HG02623 (cell line): ENCODE measurements around the gene NKAIN2.
"Not testable (repeated sequence)": the region's sequence is repeated elsewhere in the genome, so short reads cannot be mapped to it uniquely, and the experiment has no call there.

Experiments used
- ATAC-seq: cut with Tn5 transposase; IDR thresholded peaks from one replicate; pipeline ENCODE4 v1.9.1; 2021; ENCODE audit warnings: moderate library complexity; ENCODE audit not compliant: unreplicated experiment

Gene NKAIN2

GRCh38 chr6:124190256-124190655, 386.6 kb downstream of the NKAIN2 start:
- no peak for ATAC-seq

- no peak for ATAC-seq
Observed at GRCh38 chr6:124193132-124193531, 389.5 kb downstream of the NKAIN2 start.

- ATAC-seq: no peak
Observed at GRCh38 chr6:124197148-124197547, 393.5 kb downstream of the NKAIN2 start.

GRCh38 chr6:124199286-124199685, 395.6 kb downstream of the NKAIN2 start:
- ATAC-seq: no peak

- no peak for ATAC-seq
Observed at GRCh38 chr6:124200661-124201060, 397.0 kb downstream of the NKAIN2 start.

GRCh38 chr6:124203101-124203811, 399.6 kb downstream of the NKAIN2 start:
- no peak for ATAC-seq

GRCh38 chr6:124203812-124204167, 400.1 kb downstream of the NKAIN2 start:
- no peak for ATAC-seq

- no peak for ATAC-seq
Observed at GRCh38 chr6:124205921-124206320, 402.3 kb downstream of the NKAIN2 start.

GRCh38 chr6:124223611-124224345, 420.1 kb downstream of the NKAIN2 start:
- ATAC-seq: no peak

GRCh38 chr6:124226396-124226795, 422.7 kb downstream of the NKAIN2 start:
- no peak for ATAC-seq

- no peak for ATAC-seq
Observed at GRCh38 chr6:124233221-124233620, 429.6 kb downstream of the NKAIN2 start.

- ATAC-seq: no peak
Observed at GRCh38 chr6:124234801-124235200, 431.1 kb downstream of the NKAIN2 start.

- no peak for ATAC-seq
Observed at GRCh38 chr6:124237911-124238310, 434.2 kb downstream of the NKAIN2 start.

- not testable (repeated sequence) for ATAC-seq
Observed at GRCh38 chr6:124238408-124238807, 434.7 kb downstream of the NKAIN2 start.

GRCh38 chr6:124254941-124255685, 451.4 kb downstream of the NKAIN2 start:
- ATAC-seq: no peak

GRCh38 chr6:124260337-124260736, 456.7 kb downstream of the NKAIN2 start:
- ATAC-seq: no peak

- ATAC-seq: no peak
Observed at GRCh38 chr6:124269733-124270132, 466.1 kb downstream of the NKAIN2 start.

- ATAC-seq: no peak
Observed at GRCh38 chr6:124273701-124274100, 470.0 kb downstream of the NKAIN2 start.

GRCh38 chr6:124282541-124282940, 478.9 kb downstream of the NKAIN2 start:
- no peak for ATAC-seq

GRCh38 chr6:124283486-124283885, 479.8 kb downstream of the NKAIN2 start:
- no peak for ATAC-seq

- ATAC-seq: no peak
Observed at GRCh38 chr6:124285146-124285545, 481.5 kb downstream of the NKAIN2 start.
